Gastrocnemius medialis (tissue), 4 donors: ENCODE measurements around the gene RSKR.

ENCODE experiments used
- POLR2A ChIP-seq, 2 donors: fragments of 450-650 bp; IDR thresholded peaks; one replicate each; pipeline ENCODE4 v1.6.1; 2017; ENCODE audit warnings: antibody characterized with exemption in 2 of 2, mild to moderate bottlenecking in 2 of 2, moderate library complexity in 2 of 2
- TF ChIP-seq, protein P1 (sequence below), 5 experiments: fragments of 450-650 bp in 3 of 5; fragments of 200-600 bp in 2 of 5; sonication (generic) in 2 of 5; IDR thresholded peaks in 4 of 5; conservative IDR thresholded peaks in 1 of 5; 1 replicate in 4 of 5; 2 replicates in 1 of 5; pipeline ENCODE4 v1.5.1; 2016 to 2019; ENCODE audit warnings: antibody characterized with exemption in 5 of 5, mild to moderate bottlenecking in 3 of 5, moderate library complexity in 3 of 5

DNA sequence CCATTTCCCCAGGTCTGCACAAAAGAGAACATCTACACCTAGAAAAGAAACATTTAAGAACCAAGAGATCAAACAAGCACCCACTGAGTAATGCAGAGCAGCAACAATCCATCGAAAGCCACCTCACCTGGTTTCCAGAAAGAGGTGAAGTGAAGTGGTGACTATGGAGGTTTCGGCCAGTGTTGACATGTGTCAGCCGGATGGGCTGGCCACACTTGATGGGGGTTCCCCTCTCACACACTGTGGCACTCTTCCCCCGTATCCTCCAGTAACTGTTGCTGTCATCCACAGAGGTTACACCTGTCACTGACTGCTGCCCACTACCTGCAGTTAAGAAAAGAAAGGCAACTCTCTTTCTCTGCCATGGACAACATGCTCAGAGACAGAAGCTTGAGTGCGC, 41.2 kb upstream of the RSKR start:
- TF ChIP-seq, protein P1, sequence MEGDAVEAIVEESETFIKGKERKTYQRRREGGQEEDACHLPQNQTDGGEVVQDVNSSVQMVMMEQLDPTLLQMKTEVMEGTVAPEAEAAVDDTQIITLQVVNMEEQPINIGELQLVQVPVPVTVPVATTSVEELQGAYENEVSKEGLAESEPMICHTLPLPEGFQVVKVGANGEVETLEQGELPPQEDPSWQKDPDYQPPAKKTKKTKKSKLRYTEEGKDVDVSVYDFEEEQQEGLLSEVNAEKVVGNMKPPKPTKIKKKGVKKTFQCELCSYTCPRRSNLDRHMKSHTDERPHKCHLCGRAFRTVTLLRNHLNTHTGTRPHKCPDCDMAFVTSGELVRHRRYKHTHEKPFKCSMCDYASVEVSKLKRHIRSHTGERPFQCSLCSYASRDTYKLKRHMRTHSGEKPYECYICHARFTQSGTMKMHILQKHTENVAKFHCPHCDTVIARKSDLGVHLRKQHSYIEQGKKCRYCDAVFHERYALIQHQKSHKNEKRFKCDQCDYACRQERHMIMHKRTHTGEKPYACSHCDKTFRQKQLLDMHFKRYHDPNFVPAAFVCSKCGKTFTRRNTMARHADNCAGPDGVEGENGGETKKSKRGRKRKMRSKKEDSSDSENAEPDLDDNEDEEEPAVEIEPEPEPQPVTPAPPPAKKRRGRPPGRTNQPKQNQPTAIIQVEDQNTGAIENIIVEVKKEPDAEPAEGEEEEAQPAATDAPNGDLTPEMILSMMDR (IDR thresholded peaks at IDR 0.05 in 4 of 5, conservative IDR thresholded peaks at IDR 0.05 in 1 of 5), result no peak
- no peak for TF ChIP-seq POLR2A (IDR thresholded peaks at IDR 0.05)
